Esophagus (tissue), 2 donors: Measurements from ENCODE around the gene VAV1. TPM values are rescaled to one million over a fixed set of nuclear protein-coding genes. Genes with fewer than 3 reads are reported as not detected.
"Not testable (repeated sequence)": the region's sequence is repeated elsewhere in the genome, so short reads cannot be mapped to it uniquely, and the experiment has no call there.

Experiments
- H3K27ac ChIP-seq, 2 donors: one replicate each; pipeline ENCODE4 v1.5.1; 2013; ENCODE audit warnings: low read depth in 2 of 2, mild to moderate bottlenecking in 2 of 2, inconsistent platforms in 1 of 2, low read length in 1 of 2, moderate library complexity in 1 of 2
- H3K27me3 ChIP-seq, 2 donors: one replicate each; pipeline ENCODE4 v1.6.1; 2013; ENCODE audit warnings: low read length in 2 of 2, control low read depth in 1 of 2, mild to moderate bottlenecking in 1 of 2; ENCODE audit not compliant: insufficient read depth in 2 of 2, control insufficient read depth in 1 of 2
- H3K36me3 ChIP-seq, 2 donors: one replicate each; pipeline ENCODE4 v1.6.1; 2013; ENCODE audit warnings: low read length in 1 of 2; ENCODE audit not compliant: control insufficient read depth in 2 of 2, insufficient read depth in 2 of 2
- H3K4me1 ChIP-seq, 2 donors: one replicate each; pipeline ENCODE4 v1.6.1; 2013; ENCODE audit warnings: low read length in 1 of 2; ENCODE audit not compliant: control insufficient read depth in 2 of 2, insufficient read depth in 2 of 2
- H3K4me3 ChIP-seq, 2 donors: one replicate each; pipeline ENCODE4 v1.5.1; 2013; ENCODE audit warnings: low read length in 2 of 2, mild to moderate bottlenecking in 2 of 2, low read depth in 1 of 2, moderate library complexity in 1 of 2
- H3K9me3 ChIP-seq, 2 donors: one replicate each; pipeline ENCODE4 v1.6.1; 2013; ENCODE audit warnings: mild to moderate bottlenecking in 2 of 2, low read depth in 1 of 2, low read length in 1 of 2, moderate library complexity in 1 of 2; ENCODE audit not compliant: control insufficient read depth in 2 of 2, insufficient read depth in 1 of 2
- WGBS, 2 donors: extraction: QIAGEN DNeasy Blood & Tissue Kit; methylation state at CpG; one replicate each; pipeline ENCODE4 v1.1.7; 2013; 5-methylcytosine and 5-hydroxymethylcytosine counted together
- polyA plus RNA-seq, 2 donors: library from polyadenylated mRNA; stranded (reverse); fragments of 200-250 nt; gene quantifications; one replicate each; pipeline ENCODE4 v1.2.3, GENCODE V29; 2013
- donor health status: healthy with polysubstance abuse.
- donor health status: Bipolar disorder and iron deficiency.

The VAV1 gene
- polyA plus RNA-seq, 2 donors = 1.3 to 8.4 TPM

GRCh38 chr19:6866741-6867151 is 94.2 kb downstream of the VAV1 start:
- H3K9me3 ChIP-seq = no peaks in the 10 kb centered on the region
- WGBS, 2 donors = 61 to 70% methylated on average over 6 of the region's 6 CpGs
- no peaks in the 10 kb centered on the region for H3K4me1 ChIP-seq
- no peak overlapping the region for H3K4me3 ChIP-seq
- H3K36me3 ChIP-seq = no peaks in the 10 kb centered on the region
- H3K27ac ChIP-seq = no peak overlapping the region
- H3K27me3 ChIP-seq = peaks cover 0 to 2% of the 10 kb centered on the region in 2 donors

- H3K9me3 ChIP-seq = no peaks in the 10 kb centered on the region
- no peak overlapping the region for H3K27ac ChIP-seq
- no peaks in the 10 kb centered on the region for H3K36me3 ChIP-seq
- peaks cover 0 to 2% of the 10 kb centered on the region in 2 donors for H3K27me3 ChIP-seq
- WGBS, 2 donors = 8 to 15% methylated on average over 4 of the region's 4 CpGs
- H3K4me1 ChIP-seq = no peaks in the 10 kb centered on the region
- H3K4me3 ChIP-seq = no peak overlapping the region
Measured at GRCh38 chr19:6868351-6868750, 95.8 kb downstream of the VAV1 start.

- not testable (repeated sequence) for H3K36me3 ChIP-seq, H3K4me3 ChIP-seq, H3K4me1 ChIP-seq, H3K27me3 ChIP-seq, H3K9me3 ChIP-seq, H3K27ac ChIP-seq
- WGBS, 2 donors = 89 to 90% methylated on average over 21 to 22 of the region's 22 CpGs
Measured at GRCh38 chr19:6869151-6869882, 96.8 kb downstream of the VAV1 start.

GRCh38 chr19:6873708-6874431 is 101.4 kb downstream of the VAV1 start:
- Histone ChIP-seq H3K4me3 (no peak overlapping the region), H3K9me3 (no peaks in the 10 kb centered on the region), H3K27me3 (no peaks in the 10 kb centered on the region), H3K27ac (no peak overlapping the region), H3K4me1 (no peaks in the 10 kb centered on the region), H3K36me3 (no peaks in the 10 kb centered on the region)
- 82 to 86% methylated on average over 10 of the region's 10 CpGs for WGBS, 2 donors

GRCh38 chr19:6875218-6875617 is 102.7 kb downstream of the VAV1 start:
- H3K27me3 ChIP-seq = no peaks in the 10 kb centered on the region
- H3K9me3 ChIP-seq = peaks cover 0 to 5% of the 10 kb centered on the region in 2 donors
- H3K4me3 ChIP-seq = no peak overlapping the region
- no peak overlapping the region for H3K27ac ChIP-seq
- H3K4me1 ChIP-seq = no peaks in the 10 kb centered on the region
- WGBS, 2 donors = 81 to 88% methylated on average over 2 of the region's 2 CpGs
- no peaks in the 10 kb centered on the region for H3K36me3 ChIP-seq

- Histone ChIP-seq H3K4me3 (no peak overlapping the region), H3K27me3 (no peaks in the 10 kb centered on the region), H3K4me1 (no peaks in the 10 kb centered on the region), H3K36me3 (no peaks in the 10 kb centered on the region), H3K27ac (no peak overlapping the region), H3K9me3 (peaks cover 0 to 5% of the 10 kb centered on the region in 2 donors)
- WGBS, 2 donors = 52 to 70% methylated on average over 7 of the region's 7 CpGs
Measured at GRCh38 chr19:6876748-6877147, 104.2 kb downstream of the VAV1 start.

GRCh38 chr19:6877766-6878165 is 105.3 kb downstream of the VAV1 start:
- Histone ChIP-seq H3K27ac (no peak overlapping the region), H3K9me3 (peaks cover 0 to 5% of the 10 kb centered on the region in 2 donors), H3K4me1 (no peaks in the 10 kb centered on the region), H3K4me3 (no peak overlapping the region), H3K27me3 (no peaks in the 10 kb centered on the region), H3K36me3 (no peaks in the 10 kb centered on the region)
- 85 to 87% methylated on average over 4 of the region's 4 CpGs for WGBS, 2 donors

- H3K27me3 ChIP-seq = peaks cover 0 to 2% of the 10 kb centered on the region in 2 donors
- H3K9me3 ChIP-seq = no peaks in the 10 kb centered on the region
- WGBS, 2 donors = 75 to 78% methylated on average over 7 of the region's 7 CpGs
- no peak overlapping the region for H3K4me3 ChIP-seq
- H3K36me3 ChIP-seq = no peaks in the 10 kb centered on the region
- H3K4me1 ChIP-seq = no peaks in the 10 kb centered on the region
- H3K27ac ChIP-seq = no peak overlapping the region
Measured at GRCh38 chr19:6886277-6886897, 113.9 kb downstream of the VAV1 start.

- Histone ChIP-seq H3K36me3 (no peaks in the 10 kb centered on the region), H3K9me3 (no peaks in the 10 kb centered on the region), H3K4me3 (no peak within 1 kb of the TSS), H3K27me3 (peaks cover 0 to 2% of the 10 kb centered on the region in 2 donors), H3K4me1 (no peaks in the 10 kb centered on the region), H3K27ac (no peak within 1 kb of the TSS)
- 62 to 72% methylated on average over 4 of the region's 4 CpGs for WGBS, 2 donors
Measured at GRCh38 chr19:6887316-6887715, 114.8 kb downstream of the VAV1 start, which contains the start of gene ADGRE1. Gene ADGRE1 (plus strand): TSS chr19:6887579. CDS start chr19:6887609, 30 bp downstream.
